ENCODE data around the gene ZNF217.
"Not testable (repeated sequence)": the region's sequence is repeated elsewhere in the genome, so short reads cannot be mapped to it uniquely, and the experiment has no call there.

- not testable (repeated sequence) for TF ChIP-seq CTCF (IDR thresholded peaks at IDR 0.05; ENCODE audit: control extremely low read depth in 1 of 3, insufficient read depth in 1 of 3, low read depth in 1 of 3, low read length in 3 of 3); POLR2A (IDR thresholded peaks at IDR 0.05; ENCODE audit: control extremely low read depth in 1 of 2, low read depth in 2 of 2, low read length in 2 of 2); BRCA1 (IDR thresholded peaks at IDR 0.05; ENCODE audit: low read depth, low read length); EP300 (IDR thresholded peaks at IDR 0.05; ENCODE audit: borderline replicate concordance in 1 of 2, low read depth in 2 of 2, low read length in 2 of 2); E2F6 (IDR thresholded peaks at IDR 0.05)
- TF ChIP-seq, protein P1, sequence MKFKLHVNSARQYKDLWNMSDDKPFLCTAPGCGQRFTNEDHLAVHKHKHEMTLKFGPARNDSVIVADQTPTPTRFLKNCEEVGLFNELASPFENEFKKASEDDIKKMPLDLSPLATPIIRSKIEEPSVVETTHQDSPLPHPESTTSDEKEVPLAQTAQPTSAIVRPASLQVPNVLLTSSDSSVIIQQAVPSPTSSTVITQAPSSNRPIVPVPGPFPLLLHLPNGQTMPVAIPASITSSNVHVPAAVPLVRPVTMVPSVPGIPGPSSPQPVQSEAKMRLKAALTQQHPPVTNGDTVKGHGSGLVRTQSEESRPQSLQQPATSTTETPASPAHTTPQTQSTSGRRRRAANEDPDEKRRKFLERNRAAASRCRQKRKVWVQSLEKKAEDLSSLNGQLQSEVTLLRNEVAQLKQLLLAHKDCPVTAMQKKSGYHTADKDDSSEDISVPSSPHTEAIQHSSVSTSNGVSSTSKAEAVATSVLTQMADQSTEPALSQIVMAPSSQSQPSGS (IDR thresholded peaks at IDR 0.05; ENCODE audit: low read length): not testable (repeated sequence)
Measured at GRCh38 chr20:53596189-53597001, 2.8 kb upstream of the ZNF217 start.

Measured in H1 (cell line).